IMR-90 (cell line): ENCODE results near the gene CENPP. TPM values are rescaled to one million over a fixed set of nuclear protein-coding genes. Genes with fewer than 3 reads are reported as not detected.

Source experiments
- ATAC-seq: fragments of 200-7000 bp; cut with Tn5 transposase; 2 replicates; pipeline ENCODE4 v1.9.1; 2020; ENCODE audit warnings: low read depth, mild to moderate bottlenecking, moderate library complexity
- BruUV-seq: library from RNA; stranded (reverse); fragments of 400-500 nt; replicated peaks from 2 replicates; lab custom pipeline; 2021; lab: Mats Ljungman, UMichigan
- CTCF ChIA-PET: fragments of 300-600 bp; formaldehyde crosslinking; extraction: SDS; loops from one replicate; lab custom pipeline; 2021; ENCODE audit warnings: antibody characterized with exemption; lab: Yijun Ruan, JAX
- POLR2A ChIA-PET: fragments of 300-600 bp; sonication (Branson Sonifier 250); formaldehyde crosslinking; loops from one replicate; lab custom pipeline; 2022; ENCODE audit warnings: antibody characterized with exemption; ENCODE audit not compliant: unreplicated experiment; lab: Charles Lee
- DNase-seq: peaks from one replicate; pipeline ENCODE4 v3.0.0; 2013
- H2AFZ ChIP-seq: replicated peaks from 2 replicates; pipeline ENCODE3; 2013; ENCODE audit warnings: low read length, mild to moderate bottlenecking; ENCODE audit not compliant: poor library complexity
- H2AK5ac ChIP-seq: 2 replicates; pipeline ENCODE4 v1.6.1; 2013; ENCODE audit warnings: low read depth, low read length, inconsistent platforms
- H2AK9ac ChIP-seq: replicated peaks from 2 replicates; pipeline ENCODE3; 2013; ENCODE audit warnings: mild to moderate bottlenecking, low read depth, low read length, moderate library complexity; ENCODE audit not compliant: poor library complexity
- H2BK120ac ChIP-seq: 2 replicates; pipeline ENCODE4 v1.6.1; 2013; ENCODE audit warnings: low read depth, low read length, inconsistent platforms
- H2BK15ac ChIP-seq: 3 replicates; pipeline ENCODE4 v1.6.1; 2013; ENCODE audit warnings: low read depth, low read length, inconsistent platforms
- H2BK20ac ChIP-seq: 2 replicates; pipeline ENCODE4 v1.6.1; 2013; ENCODE audit warnings: low read depth, mild to moderate bottlenecking, inconsistent platforms, low read length, moderate library complexity
- H2BK5ac ChIP-seq: 2 replicates; pipeline ENCODE4 v1.6.1; 2013; ENCODE audit warnings: mild to moderate bottlenecking, low read depth, low read length, inconsistent platforms; ENCODE audit not compliant: poor library complexity, severe bottlenecking
- H3K14ac ChIP-seq: replicated peaks from 2 replicates; pipeline ENCODE4 v1.6.1; 2013; ENCODE audit warnings: low read depth, low read length, inconsistent platforms
- H3K18ac ChIP-seq: 2 replicates; pipeline ENCODE4 v1.6.1; 2013; ENCODE audit warnings: low read depth, low read length, control low read depth
- H3K23ac ChIP-seq: 2 replicates; pipeline ENCODE4 v1.6.1; 2013; ENCODE audit warnings: low read depth, low read length, inconsistent platforms
- H3K27ac ChIP-seq: 2 replicates; pipeline ENCODE4 v1.5.1; 2013; ENCODE audit warnings: mild to moderate bottlenecking, control low read depth, low read length; ENCODE audit not compliant: insufficient read depth
- H3K27me3 ChIP-seq: 2 replicates; pipeline ENCODE4 v1.6.1; 2013; ENCODE audit warnings: low read length; ENCODE audit not compliant: control insufficient read depth, insufficient read depth
- H3K36me3 ChIP-seq: 2 replicates; pipeline ENCODE4 v1.6.1; 2013; ENCODE audit warnings: low read length, mixed read lengths; ENCODE audit not compliant: control insufficient read depth, insufficient read depth
- H3K4ac ChIP-seq: 2 replicates; pipeline ENCODE4 v1.6.1; 2013; ENCODE audit warnings: low read depth, low read length, inconsistent platforms
- H3K4me1 ChIP-seq: 2 replicates; pipeline ENCODE4 v1.6.1; 2013; ENCODE audit warnings: low read length, mixed read lengths; ENCODE audit not compliant: control insufficient read depth, insufficient read depth
- H3K4me2 ChIP-seq: 2 replicates; pipeline ENCODE4 v1.6.1; 2013; ENCODE audit warnings: low read depth, mild to moderate bottlenecking, control low read depth, low read length, moderate library complexity
- H3K4me3 ChIP-seq: 2 replicates; pipeline ENCODE4 v1.5.1; 2013; ENCODE audit warnings: low read depth, mild to moderate bottlenecking, control low read depth, low read length, moderate library complexity; ENCODE audit not compliant: insufficient read depth
- H3K56ac ChIP-seq: 2 replicates; pipeline ENCODE4 v1.6.1; 2013; ENCODE audit warnings: low read length, inconsistent platforms; ENCODE audit not compliant: insufficient read depth; ENCODE audit errors: extremely low read depth
- H3K79me1 ChIP-seq, 2 experiments: 2 replicates each; pipeline ENCODE4 v1.6.1; 2013; ENCODE audit warnings: low read length in 2 of 2, inconsistent platforms in 1 of 2, low read depth in 1 of 2
- H3K9ac ChIP-seq: 2 replicates; pipeline ENCODE4 v1.6.1; 2013; ENCODE audit warnings: low read depth, low read length, control low read depth
- H3K9me1 ChIP-seq: 2 replicates; pipeline ENCODE4 v1.6.1; 2013; ENCODE audit warnings: low read length, inconsistent platforms; ENCODE audit not compliant: insufficient read depth
- H3K9me3 ChIP-seq: 2 replicates; pipeline ENCODE4 v1.6.1; 2013; ENCODE audit warnings: low read length; ENCODE audit not compliant: control insufficient read depth, insufficient read depth
- H4K20me1 ChIP-seq: 2 replicates; pipeline ENCODE4 v1.6.1; 2013; ENCODE audit warnings: low read length, inconsistent platforms; ENCODE audit not compliant: insufficient read depth
- H4K5ac ChIP-seq: 2 replicates; pipeline ENCODE4 v1.6.1; 2013; ENCODE audit warnings: mild to moderate bottlenecking, low read depth, low read length, control low read depth
- H4K8ac ChIP-seq, 2 experiments: 2 replicates each; pipeline ENCODE4 v1.6.1; 2013; ENCODE audit warnings: low read depth in 2 of 2, low read length in 2 of 2, control low read depth in 1 of 2, inconsistent platforms in 1 of 2
- H4K91ac ChIP-seq: 2 replicates; pipeline ENCODE4 v1.6.1; 2013; ENCODE audit warnings: low read depth, low read length, inconsistent platforms; ENCODE audit not compliant: insufficient read depth
- CEBPB ChIP-seq: IDR thresholded peaks from 2 replicates; pipeline ENCODE4 v1.6.1; 2012; ENCODE audit warnings: low read depth, low read length, improper control_type of control experiment
- RAD21 ChIP-seq: IDR thresholded peaks from 2 replicates; pipeline ENCODE4 v1.6.1; 2012; ENCODE audit warnings: low read length, improper control_type of control experiment
- WGBS, 2 experiments: methylation state at CpG; one replicate each; pipeline versions ENCODE4 v1.1.5 to v1.1.7; 2013; ENCODE audit warnings: missing lambda C conversion rate in 2 of 2; ENCODE audit not compliant: insufficient read length in 1 of 2; ENCODE audit errors: extremely low coverage in 2 of 2; 5-methylcytosine and 5-hydroxymethylcytosine counted together
- dilution Hi-C: fragments of 300-500 bp; cut with HindIII; formaldehyde crosslinking; loops from one replicate; pipeline ENCODE4 v1.14.3; 2018; ENCODE audit warnings: low sequenced_read_pairs; ENCODE audit not compliant: unreplicated experiment
- in situ Hi-C: fragments of 300-500 bp; cut with MboI; formaldehyde crosslinking; loops from 3 replicates; pipeline ENCODE4 v1.14.3; 2019; ENCODE audit warnings: low sequenced_read_pairs, inconsistent platforms, mixed read lengths
- intact Hi-C: fragments of 100-400 bp; cut with micrococcal nuclease; formaldehyde crosslinking; loops from 2 replicates; pipeline ENCODE4 v1.10.0; 2022
- polyA plus RNA-seq, 3 experiments: library from polyadenylated mRNA; depleted of rRNA; stranded (reverse); fragments of >200 nt; gene quantifications; 2 replicates each; pipeline ENCODE4 v1.2.3, GENCODE V29; 2012; ENCODE audit warnings: low replicate concordance in 1 of 3
- total RNA-seq: library from RNA; depleted of rRNA; stranded (reverse); fragments of >200 nt; gene quantifications from 2 replicates; pipeline ENCODE4 v1.2.3, GENCODE V29; 2012

The CENPP gene
- total and polyA plus RNA-seq, 2 of the 4 experiments (the other 2 are of a cell fraction) = 1.4 to 2.0 TPM

GRCh38 chr9:92315456-92315855 is 10.3 kb upstream of the CENPP start:
- DNase-seq (no peak), ATAC-seq (no peak)
- Histone ChIP-seq H2AK9ac (no peak overlapping the region), H3K9me1 (0 out of 2 replicates have a peak, but pooled peaks cover 2% of the 10 kb centered on the region), H3K4me2 (no peak overlapping the region), H4K5ac (no peak overlapping the region), H4K8ac (no peak overlapping the region), H2BK20ac (no peak overlapping the region), H2AFZ (no peak overlapping the region), H3K9me3 (no peaks in the 10 kb centered on the region), H3K4ac (no peak overlapping the region), H3K56ac (no peak overlapping the region), H2BK15ac (no peak overlapping the region), H4K91ac (no peak overlapping the region), H3K4me1 (peaks cover 3% of the 10 kb centered on the region), H3K18ac (no peak overlapping the region), H3K4me3 (no peak overlapping the region), H3K9ac (no peak overlapping the region), H2AK5ac (no peak overlapping the region), H3K14ac (no peak overlapping the region), H4K20me1 (no peaks in the 10 kb centered on the region; the same call in 1 of the 2 replicates), H3K27me3 (no peaks in the 10 kb centered on the region), H3K27ac (no peak overlapping the region), H3K79me1 (peaks cover 10 to 23% of the 10 kb centered on the region in 2 experiments), H2BK5ac (no peak overlapping the region), H3K36me3 (peaks cover 40% of the 10 kb centered on the region), H2BK120ac (no peak overlapping the region), H3K23ac (no peak overlapping the region)
- dilution Hi-C loops = no loop called here
- no TSS peak for BruUV-seq
- POLR2A ChIA-PET = no interaction called here
- in situ Hi-C loops = no loop called here
- WGBS, 2 experiments = 100% methylated on average over 1 of the region's 5 CpGs; no CpG with 5 or more reads in 1 of the 2 experiments
- no peak for TF ChIP-seq RAD21
- TF ChIP-seq CEBPB = peak; percentile 86
- CTCF ChIA-PET = no interaction called here
- intact Hi-C loops = no loop called here
